ENCODE results near the gene ANKRD61. TPM values are rescaled to one million over a fixed set of nuclear protein-coding genes. Genes with fewer than 3 reads are reported as not detected.
"Not testable (repeated sequence)": the region's sequence is repeated elsewhere in the genome, so short reads cannot be mapped to it uniquely, and the experiment has no call there.

The ANKRD61 gene
- polyA plus RNA-seq, 3 donors: not detected

GRCh38 chr7:5997210-5997808 is 33.9 kb upstream of the ANKRD61 start:
- no peak overlapping the region for H3K9ac ChIP-seq (ENCODE audit: insufficient read depth, low read length, poor library complexity, severe bottlenecking)
- intact Hi-C loops (cut with micrococcal nuclease): loop anchor here (5.0 to 10.0 kb wide), 2 partner anchors 325 to 327 kb away; no protein-coding TSS in a partner anchor
- no peak overlapping the region for H3K4me2 ChIP-seq (replicated peaks; ENCODE audit: extremely low read depth, low read length, poor library complexity, severe bottlenecking)
- H3K79me2 ChIP-seq (ENCODE audit: insufficient read depth, low read length): no peaks in the 10 kb centered on the region
- Mint-ChIP-seq H3K27ac (peak overlapping the region in 2 of 7 donors; percentile 20 to 35), H3K9me3 (peaks cover 0 to 2% (median 0%) of the 10 kb centered on the region in 7 donors), H3K36me3 (peaks cover 50 to 82% of the 10 kb centered on the region in 2 donors), H3K27me3 (ENCODE audit: low read depth in 3 of 3) (no peaks in the 10 kb centered on the region), H3K4me3 (no peak overlapping the region), H3K4me1 (no peaks in the 10 kb centered on the region)
- no peak overlapping the region for H2AFZ ChIP-seq (ENCODE audit: insufficient read depth, low read depth, low read length, poor library complexity, severe bottlenecking)
- peaks cover 60 to 75% of the 10 kb centered on the region in 2 donors for H3K36me3 ChIP-seq (replicated peaks in 1 of 2; ENCODE audit: control insufficient read depth in 1 of 2, insufficient read depth in 2 of 2, low read length in 2 of 2)
- H3K9me3 ChIP-seq (replicated peaks in 1 of 2; ENCODE audit: control insufficient read depth in 1 of 2, insufficient read depth in 1 of 2, low read length in 2 of 2): no peaks in the 10 kb centered on the region
- no peak overlapping the region for H3K4me3 ChIP-seq (replicated peaks in 1 of 3; ENCODE audit: low read depth in 2 of 3, low read length in 3 of 3)
- peak; percentile 42 to 56 (median 54) for DNase-seq
- H3K4me1 ChIP-seq (ENCODE audit: control insufficient read depth in 1 of 2, insufficient read depth in 2 of 2, low read length in 2 of 2): no peaks in the 10 kb centered on the region
- whole genome bisulfite sequencing (ENCODE audit: insufficient coverage): no CpG with 5 or more reads among the region's 10 CpGs
- H3K27ac ChIP-seq (ENCODE audit: low read depth in 1 of 2, low read length in 2 of 2): no peak overlapping the region
- no peaks in the 10 kb centered on the region for H4K20me1 ChIP-seq (ENCODE audit: insufficient read depth, low read length)
- H3K27me3 ChIP-seq (ENCODE audit: control insufficient read depth in 2 of 2, insufficient read depth in 2 of 2, low read length in 2 of 2): no peaks in the 10 kb centered on the region
- peak; percentile 70 for TF ChIP-seq CTCF (IDR thresholded peaks at IDR 0.05)

- no peaks in the 10 kb centered on the region for H3K27me3 ChIP-seq (ENCODE audit: control insufficient read depth in 2 of 2, insufficient read depth in 2 of 2, low read length in 2 of 2)
- no peaks in the 10 kb centered on the region for H3K9me3 ChIP-seq (replicated peaks in 1 of 2; ENCODE audit: control insufficient read depth in 1 of 2, insufficient read depth in 1 of 2, low read length in 2 of 2)
- intact Hi-C loops (cut with micrococcal nuclease): loop anchor here in 1 of 2 donors (5.0 kb wide), 1 partner anchor 265 kb away; the partner anchor contains the start of gene CYTH3
- H3K4me1 Mint-ChIP-seq: peaks cover 16% of the 10 kb centered on the region
- peaks cover 14 to 23% of the 10 kb centered on the region in 2 donors for H3K36me3 Mint-ChIP-seq
- no peak overlapping the region for H3K4me2 ChIP-seq (replicated peaks; ENCODE audit: extremely low read depth, low read length, poor library complexity, severe bottlenecking)
- H3K4me3 ChIP-seq (replicated peaks in 1 of 3; ENCODE audit: low read depth in 2 of 3, low read length in 3 of 3): no peak overlapping the region
- no peak overlapping the region for H3K4me3 Mint-ChIP-seq
- H3K9ac ChIP-seq (ENCODE audit: insufficient read depth, low read length, poor library complexity, severe bottlenecking): no peak overlapping the region
- TF ChIP-seq CTCF (IDR thresholded peaks at IDR 0.05): no peak
- peaks cover 6 to 30% of the 10 kb centered on the region in 2 donors for H3K36me3 ChIP-seq (replicated peaks in 1 of 2; ENCODE audit: control insufficient read depth in 1 of 2, insufficient read depth in 2 of 2, low read length in 2 of 2)
- no peak overlapping the region for H3K27ac ChIP-seq (ENCODE audit: low read depth in 1 of 2, low read length in 2 of 2)
- WGBS (ENCODE audit: insufficient coverage): 75% methylated on average over 2 of the region's 4 CpGs
- peaks cover 0 to 1% (median 0%) of the 10 kb centered on the region in 7 donors for H3K9me3 Mint-ChIP-seq
- H3K4me1 ChIP-seq (ENCODE audit: control insufficient read depth in 1 of 2, insufficient read depth in 2 of 2, low read length in 2 of 2): peaks cover 6 to 12% of the 10 kb centered on the region in 2 donors
- peak overlapping the region in 1 of 7 donors; percentile 50 for H3K27ac Mint-ChIP-seq
- DNase-seq: no peak
- H2AFZ ChIP-seq (ENCODE audit: insufficient read depth, low read depth, low read length, poor library complexity, severe bottlenecking): no peak overlapping the region
- peaks cover 0 to 1% (median 0%) of the 10 kb centered on the region in 3 donors for H3K27me3 Mint-ChIP-seq (ENCODE audit: low read depth in 3 of 3)
- no peaks in the 10 kb centered on the region for H4K20me1 ChIP-seq (ENCODE audit: insufficient read depth, low read length)
- peaks cover 33% of the 10 kb centered on the region for H3K79me2 ChIP-seq (ENCODE audit: insufficient read depth, low read length)
Measured at GRCh38 chr7:6007386-6007785, 23.8 kb upstream of the ANKRD61 start.

GRCh38 chr7:6007835-6008590 is 23.2 kb upstream of the ANKRD61 start:
- peaks cover 18% of the 10 kb centered on the region for H3K4me1 Mint-ChIP-seq
- WGBS (ENCODE audit: insufficient coverage): 73% methylated on average over 11 of the region's 27 CpGs
- intact Hi-C loops (cut with micrococcal nuclease): loop anchor here in 1 of 2 donors (5.0 kb wide), 1 partner anchor 264 kb away; the partner anchor contains the start of gene CYTH3
- Histone ChIP-seq H2AFZ (ENCODE audit: insufficient read depth, low read depth, low read length, poor library complexity, severe bottlenecking) (peak overlapping the region; percentile 95), H3K79me2 (ENCODE audit: insufficient read depth, low read length) (peaks cover 39% of the 10 kb centered on the region), H3K4me1 (ENCODE audit: control insufficient read depth in 1 of 2, insufficient read depth in 2 of 2, low read length in 2 of 2) (peaks cover 6 to 12% of the 10 kb centered on the region in 2 donors), H3K4me3 (replicated peaks in 1 of 3; ENCODE audit: low read depth in 2 of 3, low read length in 3 of 3) (peak overlapping the region; percentile 69 to 92 (median 91)), H3K9ac (ENCODE audit: insufficient read depth, low read length, poor library complexity, severe bottlenecking) (peak overlapping the region; percentile 81), H3K27ac (ENCODE audit: low read depth in 1 of 2, low read length in 2 of 2) (peak overlapping the region; percentile 87 to 92), H3K36me3 (replicated peaks in 1 of 2; ENCODE audit: control insufficient read depth in 1 of 2, insufficient read depth in 2 of 2, low read length in 2 of 2) (peaks cover 2 to 32% of the 10 kb centered on the region in 2 donors), H3K4me2 (replicated peaks; ENCODE audit: extremely low read depth, low read length, poor library complexity, severe bottlenecking) (peak overlapping the region; percentile 76)
- H3K9me3 Mint-ChIP-seq; DNase-seq; H4K20me1 ChIP-seq (ENCODE audit: insufficient read depth, low read length); H3K4me3 Mint-ChIP-seq; H3K27me3 Mint-ChIP-seq (ENCODE audit: low read depth in 3 of 3); H3K9me3 ChIP-seq (replicated peaks in 1 of 2; ENCODE audit: control insufficient read depth in 1 of 2, insufficient read depth in 1 of 2, low read length in 2 of 2); H3K27me3 ChIP-seq (ENCODE audit: control insufficient read depth in 2 of 2, insufficient read depth in 2 of 2, low read length in 2 of 2): not testable (repeated sequence)
- peak overlapping the region in 2 of 7 donors; percentile 15 to 88 for H3K27ac Mint-ChIP-seq
- H3K36me3 Mint-ChIP-seq: peaks cover 16 to 25% of the 10 kb centered on the region in 2 donors
